Activated CD4-positive, CD25-positive, alpha-beta regulatory T cell treated with anti-CD3 and anti-CD28 coated beads, Interleukin-2, amount 50 U/mL, for 16 hours (primary cell): Measurements from ENCODE around the gene PFKFB2.

Experiments used
- DNase-seq: peaks from one replicate; pipeline ENCODE4 v3.0.0-alpha.2; 2020; ENCODE audit warnings: low read depth, low spot score

PFKFB2 gene

GRCh38 chr1:207088701-207089626, 35.9 kb downstream of the PFKFB2 start, which contains the start of gene C4BPB:
Gene C4BPB, plus strand, starts transcription at chr1:207088860. Its CDS starts 672 bp downstream, at chr1:207089532.
- DNase-seq = no peak

DNA sequence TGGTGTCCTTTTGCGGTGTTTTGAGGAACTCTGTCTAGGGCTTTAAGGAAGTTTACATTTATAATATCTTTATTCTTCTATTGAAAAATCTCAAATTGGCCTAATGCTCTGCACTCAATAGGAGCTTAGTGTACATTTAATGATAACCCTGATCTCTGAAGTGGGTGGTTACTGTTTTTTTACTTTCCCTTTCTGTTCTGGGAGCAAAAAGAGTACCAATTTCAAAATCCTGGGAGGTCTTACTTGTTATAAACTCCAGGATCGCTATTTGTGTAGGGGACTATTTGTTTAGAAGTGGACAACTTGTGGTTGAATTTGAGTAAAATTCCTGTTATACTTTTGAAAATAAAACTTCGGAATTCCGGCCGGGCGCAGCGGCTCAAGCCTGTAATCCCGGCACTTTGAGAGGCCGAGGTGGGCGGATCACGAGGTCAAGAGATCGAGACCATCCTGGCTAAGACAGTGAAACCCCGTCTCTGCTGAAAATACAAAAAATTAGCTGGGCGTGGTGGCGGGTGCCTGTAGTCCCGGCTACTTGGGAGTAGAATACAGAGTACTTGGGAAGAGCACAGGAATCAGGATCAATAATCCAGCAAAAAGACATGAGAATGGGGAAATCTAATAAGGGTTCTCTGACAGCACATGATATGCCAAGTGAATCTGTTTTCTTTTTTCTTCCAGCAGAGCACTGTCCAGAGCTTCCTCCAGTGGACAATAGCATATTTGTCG, 36.7 kb downstream of the PFKFB2 start:
- no peak for DNase-seq

DNA sequence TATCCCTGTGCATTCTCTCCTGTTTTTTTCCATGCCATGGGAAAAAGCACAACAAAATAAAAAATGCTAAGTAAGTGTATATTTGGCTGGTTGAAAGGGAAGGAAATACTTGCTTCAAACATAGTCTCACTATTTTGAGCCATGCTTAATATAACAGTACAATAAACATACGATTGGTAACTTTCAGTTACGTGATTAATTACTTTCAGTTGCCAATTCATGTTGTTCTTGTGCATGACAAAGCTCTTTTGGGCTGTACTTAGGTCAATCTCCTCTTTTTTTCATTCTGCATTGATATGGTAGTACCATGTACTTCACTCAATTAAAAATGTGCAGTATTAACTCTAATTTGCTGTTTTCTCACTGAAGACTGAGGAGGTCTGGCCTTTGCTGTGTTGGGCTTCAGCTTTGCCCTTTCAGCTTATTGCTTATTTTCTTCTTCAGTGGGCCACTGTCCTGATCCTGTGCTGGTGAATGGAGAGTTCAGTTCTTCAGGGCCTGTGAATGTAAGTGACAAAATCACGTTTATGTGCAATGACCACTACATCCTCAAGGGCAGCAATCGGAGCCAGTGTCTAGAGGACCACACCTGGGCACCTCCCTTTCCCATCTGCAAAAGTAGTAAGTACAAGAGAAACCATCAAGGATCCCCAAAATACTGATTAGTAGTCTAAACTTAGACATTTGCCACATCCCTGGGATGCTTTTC, 38.3 kb downstream of the PFKFB2 start:
- no peak for DNase-seq

DNA sequence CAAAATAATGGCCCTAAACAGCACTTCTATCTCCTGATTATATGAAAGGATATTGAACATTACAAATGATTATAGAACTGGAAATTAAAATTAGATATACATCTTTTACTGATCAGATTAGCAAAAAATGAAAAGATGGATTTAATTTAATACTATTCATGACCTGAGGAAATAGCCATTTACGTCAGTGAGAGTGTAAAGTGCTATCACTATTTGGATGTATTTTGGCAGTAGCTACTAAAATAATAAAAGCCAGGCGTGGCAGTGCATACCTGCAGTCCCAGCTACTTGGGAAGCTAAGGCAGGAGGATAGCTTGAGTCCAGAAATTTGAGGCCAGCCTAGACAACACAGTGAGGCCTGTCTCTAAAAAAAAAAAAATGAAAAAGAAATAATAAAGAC, 40.9 kb downstream of the PFKFB2 start:
- DNase-seq = no peak

DNA sequence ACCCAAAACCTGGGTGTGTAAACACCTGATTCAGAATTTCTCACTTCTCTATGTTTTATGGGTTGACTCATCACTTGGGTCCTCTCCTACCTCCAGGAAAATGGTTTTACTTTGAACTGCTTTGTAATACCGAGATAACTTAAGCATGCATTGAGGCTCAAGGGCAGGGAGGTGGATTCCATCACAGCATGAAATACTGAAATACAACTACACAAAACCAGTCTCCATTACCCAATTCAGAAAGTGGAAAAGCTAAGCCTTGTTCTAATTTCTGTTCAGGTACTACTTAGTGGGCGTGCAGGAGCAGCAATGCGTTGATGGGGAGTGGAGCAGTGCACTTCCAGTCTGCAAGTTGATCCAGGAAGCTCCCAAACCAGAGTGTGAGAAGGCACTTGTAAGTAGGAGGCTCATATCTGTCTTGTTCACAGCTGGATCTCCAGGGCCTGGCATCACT, 44.8 kb downstream of the PFKFB2 start:
- DNase-seq = no peak

GRCh38 chr1:207101720-207102119, 48.6 kb downstream of the PFKFB2 start:
- no peak for DNase-seq

GRCh38 chr1:207102146-207102545, 49.1 kb downstream of the PFKFB2 start:
- no peak for DNase-seq

DNA sequence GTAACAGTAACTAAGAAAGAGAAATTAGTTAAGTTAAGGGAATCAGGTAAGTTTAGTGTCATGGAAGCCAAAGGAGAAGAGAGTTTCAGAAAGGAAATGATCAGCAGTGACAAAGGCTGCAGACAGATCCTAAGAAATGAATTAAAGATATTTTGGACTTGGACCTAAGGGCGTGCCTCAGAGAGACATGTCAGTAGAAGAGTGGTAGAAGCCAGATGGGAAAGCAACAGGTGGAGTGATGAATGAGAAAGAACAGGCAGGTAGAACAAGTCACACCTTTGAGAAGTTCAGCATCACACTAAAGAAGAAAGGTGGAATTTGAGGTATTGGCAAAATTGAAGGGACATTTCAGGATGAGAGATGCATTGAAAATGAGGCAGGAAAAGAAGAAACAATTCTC, 49.6 kb downstream of the PFKFB2 start:
- no peak for DNase-seq

- no peak for DNase-seq
Measured at GRCh38 chr1:207103892-207104373, 50.9 kb downstream of the PFKFB2 start, which contains the start of gene C4BPA. Gene C4BPA, plus strand, starts transcription at chr1:207104233. Its CDS starts 8,793 bp downstream, at chr1:207113026.

- no peak for DNase-seq
Measured at GRCh38 chr1:207109004-207109403, 55.9 kb downstream of the PFKFB2 start.

GRCh38 chr1:207112616-207113296, 59.7 kb downstream of the PFKFB2 start:
- DNase-seq = no peak

DNA sequence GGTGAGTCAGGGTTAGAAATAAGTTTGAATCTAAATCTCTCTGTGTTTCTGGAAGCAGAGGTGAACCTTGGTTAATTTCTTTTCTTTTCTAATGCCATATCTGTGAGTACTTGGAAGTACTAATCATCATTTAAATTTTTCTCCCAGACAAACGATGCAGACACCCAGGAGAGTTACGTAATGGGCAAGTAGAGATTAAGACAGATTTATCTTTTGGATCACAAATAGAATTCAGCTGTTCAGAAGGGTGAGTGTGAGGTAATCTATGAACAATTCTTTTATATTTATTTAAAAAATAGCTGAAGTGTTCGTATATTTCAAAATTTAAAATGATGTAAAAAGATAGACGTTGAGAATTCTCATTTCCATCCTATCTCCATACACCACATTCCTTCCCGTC, 62.2 kb downstream of the PFKFB2 start:
- no peak for DNase-seq

GRCh38 chr1:207124389-207124788, 71.3 kb downstream of the PFKFB2 start:
- DNase-seq = no peak

DNA sequence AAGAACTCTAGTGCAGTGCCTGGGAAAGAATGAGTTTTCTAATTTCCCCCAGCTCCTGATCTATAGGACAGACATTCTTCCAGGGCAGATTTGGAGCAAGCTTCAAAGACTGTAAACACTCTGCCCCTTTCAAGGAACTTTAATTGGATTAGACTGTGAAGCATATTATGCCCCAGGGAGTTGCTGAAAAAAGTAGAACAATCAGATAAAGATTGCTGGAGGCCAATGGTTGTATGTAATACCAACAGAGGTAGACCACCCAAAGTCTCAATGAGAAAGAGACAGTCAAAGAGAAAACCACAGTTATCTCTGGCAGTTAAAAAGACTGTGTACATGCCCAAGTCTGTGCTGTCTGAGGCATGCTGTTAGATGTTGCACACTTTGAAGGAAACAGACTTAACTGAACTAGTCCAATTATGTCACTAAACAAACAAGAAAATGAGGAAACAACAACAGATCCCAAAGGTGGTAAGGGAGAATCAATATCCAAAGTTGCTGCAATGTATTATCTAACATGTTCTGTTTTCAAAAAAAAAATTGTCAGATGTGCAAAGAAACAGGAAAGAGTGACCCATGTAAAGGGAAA, 75.4 kb downstream of the PFKFB2 start:
- no peak for DNase-seq

DNA sequence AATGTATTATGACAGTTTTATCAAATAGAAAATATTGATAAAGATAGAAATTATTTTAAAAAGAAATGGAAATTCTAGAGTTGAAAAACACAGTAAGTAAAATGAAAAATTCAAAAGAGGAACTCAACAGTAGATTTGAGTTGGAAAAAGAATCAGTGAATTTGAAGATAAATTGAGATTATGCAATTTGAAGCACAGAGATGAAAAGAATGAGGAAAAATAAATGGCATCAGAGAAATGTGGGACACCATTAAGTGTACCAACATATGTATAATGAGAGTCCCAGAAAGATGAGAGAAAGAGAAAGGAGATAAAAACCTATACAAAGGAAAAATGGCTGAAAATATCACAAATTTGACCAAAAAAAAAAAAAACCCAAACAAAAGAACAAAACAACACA, 76.0 kb downstream of the PFKFB2 start:
- no peak for DNase-seq
